AG08395 (cell line): ENCODE results near the gene EPHX1.

Experiments used
- DNase-seq: peaks from one replicate; pipeline ENCODE4 v3.0.0; 2012; ENCODE audit warnings: mixed read lengths, low spot score

EPHX1 gene

GRCh38 chr1:225842788-225843425, 33.0 kb downstream of the EPHX1 start:
- no peak for DNase-seq

GRCh38 chr1:225843426-225843795, 33.5 kb downstream of the EPHX1 start:
- no peak for DNase-seq

- no peak for DNase-seq
These were observed 34.5 kb downstream of the EPHX1 start for GRCh38 chr1:225844236-225845061.

- DNase-seq, result no peak
These were observed 35.2 kb downstream of the EPHX1 start for GRCh38 chr1:225845097-225845496.

- peak; percentile 81 for DNase-seq
These were observed 35.8 kb downstream of the EPHX1 start for GRCh38 chr1:225845571-225846259.

- no peak for DNase-seq
These were observed 36.7 kb downstream of the EPHX1 start for GRCh38 chr1:225846331-225847310.

- no peak for DNase-seq
These were observed 37.7 kb downstream of the EPHX1 start for GRCh38 chr1:225847610-225848009.

GRCh38 chr1:225848030-225848955, 38.4 kb downstream of the EPHX1 start:
- DNase-seq, result no peak

GRCh38 chr1:225849925-225850324, 40.0 kb downstream of the EPHX1 start:
- no peak for DNase-seq

GRCh38 chr1:225850370-225850769, 40.4 kb downstream of the EPHX1 start:
- no peak for DNase-seq

GRCh38 chr1:225851805-225852204, 41.9 kb downstream of the EPHX1 start:
- no peak for DNase-seq

GRCh38 chr1:225852413-225853124, 42.6 kb downstream of the EPHX1 start:
- no peak for DNase-seq

- DNase-seq, result no peak
These were observed 43.5 kb downstream of the EPHX1 start for GRCh38 chr1:225853441-225853840.

GRCh38 chr1:225855503-225856300, 45.8 kb downstream of the EPHX1 start:
- no peak for DNase-seq

GRCh38 chr1:225857256-225857655, 47.3 kb downstream of the EPHX1 start:
- no peak for DNase-seq

- no peak for DNase-seq
These were observed 49.2 kb downstream of the EPHX1 start for GRCh38 chr1:225859151-225859550.

GRCh38 chr1:225860107-225860506, 50.2 kb downstream of the EPHX1 start:
- DNase-seq, result no peak

GRCh38 chr1:225860876-225861441, 51.0 kb downstream of the EPHX1 start:
- no peak for DNase-seq
